Measurements from ENCODE around the gene WASL.
"Not testable (repeated sequence)": the region's sequence is repeated elsewhere in the genome, so short reads cannot be mapped to it uniquely, and the experiment has no call there.

WASL gene

GRCh38 chr7:123782071-123782798 is 33.4 kb upstream of the WASL start:
- DNase-seq (ENCODE audit: low read depth): peak; percentile 27
- H3K4me3 ChIP-seq (ENCODE audit: low read depth, low read length): no peak overlapping the region
- no peak for TF ChIP-seq CTCF (conservative IDR thresholded peaks at IDR 0.05; ENCODE audit: low read depth, low read length)

GRCh38 chr7:123780472-123780871 is 31.7 kb upstream of the WASL start:
- not testable (repeated sequence) for H3K4me3 ChIP-seq (ENCODE audit: low read depth, low read length); DNase-seq (ENCODE audit: low read depth)

- DNase-seq (ENCODE audit: low read depth): no peak
- TF ChIP-seq CTCF (conservative IDR thresholded peaks at IDR 0.05; ENCODE audit: low read depth, low read length): no peak
These were observed 25.7 kb upstream of the WASL start for GRCh38 chr7:123774496-123774895.

GRCh38 chr7:123773481-123773880 is 24.7 kb upstream of the WASL start:
- no peak overlapping the region for H3K4me3 ChIP-seq (ENCODE audit: low read depth, low read length)
- TF ChIP-seq CTCF (conservative IDR thresholded peaks at IDR 0.05; ENCODE audit: low read depth, low read length): no peak
- no peak for DNase-seq (ENCODE audit: low read depth)

More at GRCh38 chr7:123774496-123774895, 25.7 kb upstream of the WASL start:
- no peak overlapping the region for H3K4me3 ChIP-seq (ENCODE audit: low read depth, low read length)

GRCh38 chr7:123772652-123773051 is 23.8 kb upstream of the WASL start:
- no peak overlapping the region for H3K4me3 ChIP-seq (ENCODE audit: low read depth, low read length)
- no peak for DNase-seq (ENCODE audit: low read depth)
- TF ChIP-seq CTCF (conservative IDR thresholded peaks at IDR 0.05; ENCODE audit: low read depth, low read length): no peak

- no peak overlapping the region for H3K4me3 ChIP-seq (ENCODE audit: low read depth, low read length)
- DNase-seq (ENCODE audit: low read depth): no peak
- TF ChIP-seq CTCF (conservative IDR thresholded peaks at IDR 0.05; ENCODE audit: low read depth, low read length): no peak
These were observed 23.0 kb upstream of the WASL start for GRCh38 chr7:123771846-123772245.

- no peak for DNase-seq (ENCODE audit: low read depth)
- no peak for TF ChIP-seq CTCF (conservative IDR thresholded peaks at IDR 0.05; ENCODE audit: low read depth, low read length)
- H3K4me3 ChIP-seq (ENCODE audit: low read depth, low read length): no peak overlapping the region
These were observed 22.5 kb upstream of the WASL start for GRCh38 chr7:123771256-123771655.
